Stomach (tissue), 4 donors: Measurements from ENCODE around the gene STRA8.

ENCODE experiments used
- CTCF ChIP-seq, 7 experiments: fragments of 450-650 bp in 4 of 7; fragments of 200-600 bp in 3 of 7; sonication (generic) in 3 of 7; IDR thresholded peaks; one replicate each; pipeline ENCODE4 v1.5.1; 2016 to 2019; ENCODE audit warnings: antibody characterized with exemption in 7 of 7, control low read depth in 2 of 7, mild to moderate bottlenecking in 1 of 7
- POLR2A ChIP-seq, 4 donors: fragments of 450-650 bp; IDR thresholded peaks; one replicate each; pipeline ENCODE4 v1.6.1; 2016; ENCODE audit warnings: antibody characterized with exemption in 4 of 4, control low read depth in 2 of 4, mild to moderate bottlenecking in 1 of 4, moderate library complexity in 1 of 4

- TF ChIP-seq CTCF (IDR thresholded peaks at IDR 0.05) (no peak), POLR2A (IDR thresholded peaks at IDR 0.05) (no peak)
Observed at GRCh38 chr7:135240441-135240840, 6.8 kb downstream of the STRA8 start.
